Keratinocyte (primary cell): Measurements from ENCODE around the gene TEX101. TPM values are rescaled to one million over a fixed set of nuclear protein-coding genes. Genes with fewer than 3 reads are reported as not detected.

ENCODE experiments used
- DNase-seq: peaks from one replicate; pipeline ENCODE4 v3.0.0-alpha.2; 2011; ENCODE audit warnings: low read depth, missing footprints, low spot score
- FAIRE-seq: peaks from 2 replicates; lab custom pipeline; 2011; peaks lifted over from hg19 to GRCh38; lab: Jason Lieb, UNC
- H2AFZ ChIP-seq: 2 replicates; pipeline ENCODE4 v1.6.0; 2012; ENCODE audit warnings: low read length, control low read depth, inconsistent platforms; ENCODE audit not compliant: control insufficient read depth
- H3K27ac ChIP-seq: 2 replicates; pipeline ENCODE4 v1.5.1; 2011; ENCODE audit warnings: low read length; ENCODE audit not compliant: control insufficient read depth, insufficient read depth
- H3K27me3 ChIP-seq: 3 replicates; pipeline ENCODE4 v1.6.0; 2011; ENCODE audit warnings: low read length; ENCODE audit not compliant: control insufficient read depth, insufficient read depth; ENCODE audit errors: extremely low read depth
- H3K36me3 ChIP-seq, 2 experiments: 2 replicates in 1 of 2; 3 replicates in 1 of 2; pipeline ENCODE4 v1.5.1; 2011; ENCODE audit warnings: low read length in 2 of 2, mild to moderate bottlenecking in 1 of 2; ENCODE audit not compliant: control insufficient read depth in 2 of 2, insufficient read depth in 2 of 2; ENCODE audit errors: extremely low read depth in 1 of 2
- H3K4me1 ChIP-seq: 3 replicates; pipeline ENCODE4 v1.5.1; 2011; ENCODE audit warnings: low read length; ENCODE audit not compliant: control insufficient read depth, insufficient read depth; ENCODE audit errors: extremely low read depth
- H3K4me2 ChIP-seq: 3 replicates; pipeline ENCODE4 v1.6.0; 2011; ENCODE audit warnings: low read depth, low read length; ENCODE audit not compliant: control insufficient read depth, insufficient read depth; ENCODE audit errors: extremely low read depth
- H3K4me3 ChIP-seq, 3 experiments: fragments of 200-600 bp in 1 of 3; sonication (generic) in 1 of 3; 2 replicates in 2 of 3; 3 replicates in 1 of 3; pipeline ENCODE4 v1.5.1; 2011 to 2016; ENCODE audit warnings: low read length in 3 of 3, mild to moderate bottlenecking in 3 of 3, control low read depth in 2 of 3, inconsistent platforms in 1 of 3, low read depth in 1 of 3, mixed read lengths in 1 of 3, mixed run types in 1 of 3, moderate library complexity in 1 of 3; ENCODE audit not compliant: control insufficient read depth in 2 of 3, insufficient read depth in 2 of 3; ENCODE audit errors: extremely low read depth in 1 of 3
- H3K79me2 ChIP-seq: 2 replicates; pipeline ENCODE4 v1.6.0; 2012; ENCODE audit warnings: low read length; ENCODE audit not compliant: control insufficient read depth, insufficient read depth
- H3K9ac ChIP-seq: 3 replicates; pipeline ENCODE4 v1.6.0; 2011; ENCODE audit warnings: low read length; ENCODE audit not compliant: control insufficient read depth, insufficient read depth; ENCODE audit errors: extremely low read depth
- H3K9me1 ChIP-seq: 3 replicates; pipeline ENCODE4 v1.6.0; 2011; ENCODE audit warnings: low read length; ENCODE audit not compliant: control insufficient read depth, insufficient read depth; ENCODE audit errors: extremely low read depth
- H3K9me3 ChIP-seq: 2 replicates; pipeline ENCODE4 v1.5.1; 2012; ENCODE audit warnings: low read depth, low read length; ENCODE audit not compliant: control insufficient read depth
- H4K20me1 ChIP-seq: 3 replicates; pipeline ENCODE4 v1.6.0; 2011; ENCODE audit warnings: low read length; ENCODE audit not compliant: control insufficient read depth, insufficient read depth; ENCODE audit errors: extremely low read depth
- CTCF ChIP-seq, 3 experiments: IDR thresholded peaks in 1 of 3; conservative IDR thresholded peaks in 1 of 3; optimal IDR thresholded peaks in 1 of 3; 2 replicates in 2 of 3; 3 replicates in 1 of 3; pipeline versions ENCODE3 to v1.5.1; 2011; ENCODE audit warnings: low read length in 3 of 3, mild to moderate bottlenecking in 3 of 3, moderate library complexity in 2 of 3, control low read depth in 1 of 3, inconsistent platforms in 1 of 3; ENCODE audit not compliant: insufficient read depth in 2 of 3; ENCODE audit errors: extremely low read depth in 1 of 3
- EZH2 ChIP-seq: IDR thresholded peaks from one replicate; pipeline ENCODE4 v1.6.1; 2012; ENCODE audit warnings: inconsistent platforms, mild to moderate bottlenecking, low read length, moderate library complexity
- dilution Hi-C: fragments of 300-500 bp; cut with MboI; formaldehyde crosslinking; loops from one replicate; pipeline ENCODE4 v1.7.0; 2020; ENCODE audit warnings: low sequenced_read_pairs; ENCODE audit not compliant: extremely low pct_ligation_motif_present
- polyA plus RNA-seq, 5 experiments: library from polyadenylated mRNA; depleted of rRNA in 3 of 5; stranded (reverse) in 3 of 5; stranded (forward) in 1 of 5; unstranded in 1 of 5; fragments of >200 nt; gene quantifications; 1 replicate in 1 of 5; 2 replicates in 3 of 5; 3 replicates in 1 of 5; pipeline versions ENCODE4 v1.2.1 to v1.2.3, GENCODE V29; 2011 to 2012; ENCODE audit warnings: missing spikeins in 2 of 5, low read depth in 1 of 5, low replicate concordance in 1 of 5

Gene TEX101
- polyA plus RNA-seq, 1 donor (not counting 4 experiments of a cell fraction or from before 2014, with no cell fraction given): not detected

DNA sequence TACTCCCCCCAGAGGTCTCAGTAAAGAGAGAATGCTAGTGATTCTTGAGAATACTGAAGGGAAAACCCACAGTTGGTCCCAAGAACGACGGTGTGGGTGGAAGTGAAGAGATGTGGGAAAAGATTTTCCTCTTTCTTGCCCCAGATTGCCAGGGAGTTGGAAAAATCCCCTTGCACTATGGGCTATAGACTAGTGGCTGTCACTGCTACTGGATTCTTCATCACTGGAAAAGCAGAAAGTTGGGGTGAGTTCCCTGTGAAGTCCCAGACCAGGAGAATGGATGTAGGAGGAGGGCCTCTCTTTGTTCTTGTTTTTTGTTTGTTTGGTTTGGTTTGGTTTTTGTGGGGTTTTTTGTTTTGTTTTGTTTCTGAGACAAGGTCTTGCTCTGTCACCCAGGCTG is 39.3 kb downstream of the TEX101 start:
- no peak overlapping the region for H3K4me3 ChIP-seq
- H3K79me2 ChIP-seq: no peaks in the 10 kb centered on the region
- H4K20me1 ChIP-seq: no peaks in the 10 kb centered on the region
- DNase-seq (no peak), FAIRE-seq (no peak)
- peaks cover 5% of the 10 kb centered on the region for H3K9me3 ChIP-seq
- dilution Hi-C loops: no loop called here
- H3K4me2 ChIP-seq: no peak overlapping the region
- no peaks in the 10 kb centered on the region for H3K36me3 ChIP-seq
- no peaks in the 10 kb centered on the region for H3K27me3 ChIP-seq
- H3K9ac ChIP-seq: no peak overlapping the region
- peaks cover 30% of the 10 kb centered on the region for H3K4me1 ChIP-seq
- TF ChIP-seq CTCF (optimal IDR thresholded peaks at IDR 0.05 in 1 of 3, IDR thresholded peaks at IDR 0.05 in 1 of 3, conservative IDR thresholded peaks at IDR 0.05 in 1 of 3; ENCODE audit: extremely low read depth in 1 of 3, insufficient read depth in 2 of 3, low read length in 3 of 3) (no peak), EZH2 (no peak)
- H3K27ac ChIP-seq: no peak overlapping the region
- no peaks in the 10 kb centered on the region for H3K9me1 ChIP-seq
- H2AFZ ChIP-seq: no peak overlapping the region

DNA sequence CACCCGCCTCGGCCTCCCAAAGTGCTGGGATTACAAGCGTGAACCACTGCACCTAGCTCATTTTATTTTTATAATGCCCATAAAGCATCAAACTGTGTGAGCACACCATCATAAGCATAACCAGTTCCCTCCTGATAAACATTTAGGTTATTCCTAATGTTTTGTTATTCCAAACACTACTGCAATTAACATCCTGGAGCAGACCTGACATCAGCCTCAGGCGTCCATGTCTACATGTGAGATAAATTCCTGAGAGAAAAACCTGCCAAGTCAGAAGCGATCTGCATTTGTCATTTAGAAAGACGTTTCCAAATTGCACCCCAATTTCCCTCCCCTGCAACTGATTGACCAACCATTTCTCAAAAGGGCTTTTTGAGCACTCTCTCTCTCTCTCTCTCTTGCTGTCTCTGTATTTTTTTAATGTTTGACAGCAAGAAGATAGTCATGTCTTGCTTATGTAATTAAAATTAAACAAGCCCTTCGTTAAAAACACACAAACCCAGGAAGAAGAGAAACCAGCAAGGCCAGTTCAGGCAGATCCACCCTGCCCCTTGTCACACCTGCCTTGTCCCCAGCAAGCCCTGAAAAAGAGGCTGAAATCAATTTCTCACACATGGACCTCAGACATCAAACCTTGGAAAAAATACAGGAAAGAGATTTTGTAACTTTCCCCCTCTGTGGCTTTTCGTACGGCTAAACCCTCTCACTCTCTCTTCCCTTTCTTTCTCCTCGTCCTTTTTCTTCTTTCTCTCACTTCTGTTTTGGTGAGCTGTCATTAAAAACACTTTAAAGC is 40.8 kb downstream of the TEX101 start:
- Histone ChIP-seq H3K4me3 (peak overlapping the region in 1 of 3 experiments; percentile 24), H3K4me2 (peak overlapping the region; percentile 50), H3K36me3 (peaks cover 0 to 2% of the 10 kb centered on the region in 2 experiments), H3K9me1 (no peaks in the 10 kb centered on the region), H3K27me3 (no peaks in the 10 kb centered on the region), H3K9me3 (peaks cover 5% of the 10 kb centered on the region), H3K79me2 (no peaks in the 10 kb centered on the region), H3K27ac (peak overlapping the region; percentile 13), H4K20me1 (no peaks in the 10 kb centered on the region), H3K4me1 (peaks cover 29% of the 10 kb centered on the region), H2AFZ (peak overlapping the region; percentile 46), H3K9ac (peak overlapping the region; percentile 9)
- FAIRE-seq: peak; percentile 36
- TF ChIP-seq EZH2: no peak
- no peak for TF ChIP-seq CTCF (optimal IDR thresholded peaks at IDR 0.05 in 1 of 3, IDR thresholded peaks at IDR 0.05 in 1 of 3, conservative IDR thresholded peaks at IDR 0.05 in 1 of 3; ENCODE audit: extremely low read depth in 1 of 3, insufficient read depth in 2 of 3, low read length in 3 of 3)
- DNase-seq: no peak
- dilution Hi-C loops: no loop called here
